IPS DF 6.9 (cell line): ENCODE measurements around the gene NPPB.
"Not testable (repeated sequence)": the region's sequence is repeated elsewhere in the genome, so short reads cannot be mapped to it uniquely, and the experiment has no call there.

Source experiments
- DNase-seq: peaks from one replicate; pipeline ENCODE4 v3.0.0-alpha.2; 2013; ENCODE audit warnings: low read depth, low spot score
- H3K27ac ChIP-seq: one replicate; pipeline ENCODE4 v1.5.1; 2013; ENCODE audit warnings: low read length, control low read depth
- H3K27me3 ChIP-seq: 2 replicates; pipeline ENCODE4 v1.6.1; 2013; ENCODE audit warnings: mild to moderate bottlenecking, low read length; ENCODE audit not compliant: control insufficient read depth, insufficient read depth
- H3K36me3 ChIP-seq: 2 replicates; pipeline ENCODE4 v1.6.1; 2013; ENCODE audit warnings: low read length; ENCODE audit not compliant: control insufficient read depth, insufficient read depth
- H3K4me1 ChIP-seq: 2 replicates; pipeline ENCODE4 v1.6.1; 2013; ENCODE audit warnings: low read length; ENCODE audit not compliant: control insufficient read depth, insufficient read depth
- H3K4me3 ChIP-seq: 2 replicates; pipeline ENCODE4 v1.5.1; 2013; ENCODE audit warnings: mild to moderate bottlenecking, low read length
- H3K9me3 ChIP-seq: 2 replicates; pipeline ENCODE4 v1.6.1; 2013; ENCODE audit warnings: low read length, inconsistent platforms; ENCODE audit not compliant: control insufficient read depth, insufficient read depth
- WGBS: extraction: QIAGEN DNeasy Blood & Tissue Kit; methylation state at CpG from one replicate; pipeline ENCODE4 v1.1.7; 2013; ENCODE audit warnings: mixed read lengths, missing lambda C conversion rate; ENCODE audit not compliant: insufficient read length, insufficient coverage; 5-methylcytosine and 5-hydroxymethylcytosine counted together

NPPB gene

DNA sequence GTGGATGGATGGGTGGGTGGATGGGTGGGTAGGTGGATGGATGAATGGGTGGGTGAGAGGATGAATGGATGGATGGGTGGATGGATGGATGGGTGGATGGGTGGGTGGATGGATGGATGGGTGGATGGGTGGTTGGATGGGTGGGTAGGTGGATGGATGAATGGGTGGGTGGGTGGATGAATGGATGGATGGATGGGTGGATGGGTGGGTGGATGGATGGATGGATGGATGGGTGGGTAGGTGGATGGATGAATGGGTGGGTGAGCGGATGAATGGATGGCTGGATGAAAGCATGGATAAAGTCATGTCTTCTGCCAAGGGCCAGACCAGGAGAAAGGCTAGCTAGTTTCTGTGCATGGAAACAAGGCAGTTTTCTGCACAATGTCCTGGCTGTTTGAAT, 35.8 kb upstream of the NPPB start:
- WGBS, result no CpG with 5 or more reads among the region's 1 CpG
- not testable (repeated sequence) for DNase-seq

DNA sequence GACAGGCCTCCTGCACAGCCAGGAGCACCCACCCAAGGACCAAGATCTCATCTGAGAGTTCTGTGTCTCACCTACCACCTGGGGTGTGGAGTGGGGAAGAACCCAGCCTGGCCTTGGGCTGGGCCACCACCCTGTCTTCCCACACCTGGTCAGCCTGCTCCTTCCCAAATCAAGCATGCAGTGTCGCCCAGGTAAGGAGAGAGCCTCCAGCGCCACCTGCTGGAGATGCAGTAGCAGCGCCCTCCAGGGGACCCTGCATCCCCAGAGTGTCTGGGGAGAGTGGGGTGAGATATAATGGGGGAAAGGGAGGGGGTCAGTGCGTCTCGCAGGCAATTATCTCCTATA, 35.1 kb upstream of the NPPB start:
- no peak for DNase-seq
- no peak overlapping the region for H3K27ac ChIP-seq
- H3K27me3 ChIP-seq, result no peaks in the 10 kb centered on the region
- H3K9me3 ChIP-seq, result no peaks in the 10 kb centered on the region
- H3K36me3 ChIP-seq, result no peaks in the 10 kb centered on the region
- WGBS, result no CpG with 5 or more reads among the region's 5 CpGs
- no peaks in the 10 kb centered on the region for H3K4me1 ChIP-seq
- H3K4me3 ChIP-seq, result no peak overlapping the region

More for the DNA sequence above, 35.8 kb upstream of the NPPB start:
- not testable (repeated sequence) for H3K4me1 ChIP-seq, H3K9me3 ChIP-seq, H3K27me3 ChIP-seq, H3K4me3 ChIP-seq, H3K27ac ChIP-seq, H3K36me3 ChIP-seq

DNA sequence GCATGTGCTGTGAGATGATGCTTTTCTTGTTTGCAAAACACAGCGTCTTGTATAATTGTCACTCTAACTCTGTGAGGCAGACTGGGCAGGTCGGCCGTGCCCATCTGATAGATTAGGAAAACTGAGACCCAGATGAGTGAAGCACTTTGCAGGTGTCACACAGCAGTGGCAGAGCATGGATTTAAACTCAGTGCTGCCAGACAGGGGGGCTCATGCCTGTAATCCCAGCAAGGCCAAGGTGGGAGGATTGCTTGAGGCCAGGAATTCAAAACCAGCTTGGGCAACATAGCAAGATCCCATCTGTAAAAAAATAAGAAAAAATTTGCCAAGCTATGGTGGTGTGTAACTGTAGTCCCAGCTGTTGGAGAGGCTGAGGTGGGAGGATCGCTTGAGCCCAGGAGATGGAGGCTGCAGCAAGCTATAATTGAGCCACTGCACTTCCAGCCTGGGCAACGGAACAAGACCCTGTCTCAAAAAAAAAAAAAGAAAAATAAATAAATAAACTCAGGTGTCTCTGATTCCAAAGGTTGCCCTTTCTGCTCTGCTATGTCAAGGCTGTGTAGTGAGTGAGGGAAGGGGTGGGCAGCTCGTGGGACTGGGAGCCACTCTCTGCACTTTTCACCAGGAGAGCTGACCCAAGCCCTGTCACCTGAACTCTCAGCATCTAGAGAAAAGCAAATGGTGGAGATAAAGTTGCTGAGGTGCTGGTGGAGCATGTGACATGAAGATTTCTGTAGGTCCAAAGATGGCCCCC, 32.9 kb upstream of the NPPB start:
- H3K4me3 ChIP-seq, result no peak overlapping the region
- no CpG with 5 or more reads among the region's 6 CpGs for WGBS
- no peaks in the 10 kb centered on the region for H3K27me3 ChIP-seq
- H3K4me1 ChIP-seq, result no peaks in the 10 kb centered on the region
- no peaks in the 10 kb centered on the region for H3K9me3 ChIP-seq
- no peaks in the 10 kb centered on the region for H3K36me3 ChIP-seq
- H3K27ac ChIP-seq, result no peak overlapping the region
- no peak for DNase-seq

DNA sequence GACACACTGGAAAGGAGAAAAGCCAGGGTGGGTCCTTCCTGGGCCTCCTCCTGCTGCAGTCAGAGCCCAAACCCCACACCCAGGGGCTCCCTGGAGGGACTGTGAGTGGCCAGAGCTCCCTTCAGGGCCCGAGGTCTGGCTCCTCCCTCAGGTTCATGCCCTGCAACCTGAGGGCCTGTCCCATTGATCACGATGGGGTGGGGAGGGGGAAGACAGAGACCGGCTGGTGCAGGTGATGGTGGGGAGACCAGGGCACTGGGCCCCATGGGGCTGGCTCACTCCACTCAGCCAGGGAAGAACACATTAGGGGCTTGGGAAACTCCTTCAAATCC, 30.1 kb upstream of the NPPB start:
- no peaks in the 10 kb centered on the region for H3K4me1 ChIP-seq
- H3K4me3 ChIP-seq, result no peak overlapping the region
- H3K27me3 ChIP-seq, result no peaks in the 10 kb centered on the region
- no peaks in the 10 kb centered on the region for H3K36me3 ChIP-seq
- no peak overlapping the region for H3K27ac ChIP-seq
- no CpG with 5 or more reads among the region's 3 CpGs for WGBS
- no peaks in the 10 kb centered on the region for H3K9me3 ChIP-seq
- no peak for DNase-seq

DNA sequence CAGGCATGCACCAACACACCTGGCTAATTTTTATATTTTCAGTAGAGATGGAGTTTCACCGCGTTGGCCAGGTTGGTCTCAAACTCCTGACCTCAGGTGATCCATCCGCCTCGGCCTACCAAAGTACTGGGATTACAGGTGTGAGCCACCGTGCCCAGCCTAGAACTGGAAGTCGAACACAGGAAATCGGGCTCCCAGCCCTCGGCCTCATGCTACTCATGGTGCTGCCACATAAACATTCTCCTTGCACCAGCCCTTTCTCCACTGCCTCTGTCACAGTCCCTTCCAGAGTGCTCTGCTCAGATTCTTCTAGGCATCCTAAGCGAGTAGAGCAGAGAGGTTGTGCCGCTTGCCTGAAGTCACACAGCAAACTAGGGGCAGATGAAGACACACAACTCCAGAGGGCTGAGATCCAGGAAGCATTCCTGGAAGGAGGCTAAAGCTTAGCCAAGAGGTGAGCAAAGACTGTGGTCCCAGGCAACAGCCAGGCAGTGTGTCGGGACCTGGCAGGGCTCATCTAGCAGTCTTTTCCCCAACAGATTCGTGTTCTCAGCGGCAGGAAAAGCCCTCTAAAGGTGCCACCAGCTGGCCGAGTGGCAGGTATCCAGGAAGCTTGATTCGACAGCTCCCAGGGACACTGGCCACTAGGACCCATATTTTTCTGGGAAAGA, 29.6 kb upstream of the NPPB start:
- no peak overlapping the region for H3K4me3 ChIP-seq
- no peaks in the 10 kb centered on the region for H3K27me3 ChIP-seq
- no peaks in the 10 kb centered on the region for H3K9me3 ChIP-seq
- DNase-seq, result no peak
- no peaks in the 10 kb centered on the region for H3K36me3 ChIP-seq
- no CpG with 5 or more reads among the region's 15 CpGs for WGBS
- H3K4me1 ChIP-seq, result peaks cover 2% of the 10 kb centered on the region
- H3K27ac ChIP-seq, result no peak overlapping the region

DNA sequence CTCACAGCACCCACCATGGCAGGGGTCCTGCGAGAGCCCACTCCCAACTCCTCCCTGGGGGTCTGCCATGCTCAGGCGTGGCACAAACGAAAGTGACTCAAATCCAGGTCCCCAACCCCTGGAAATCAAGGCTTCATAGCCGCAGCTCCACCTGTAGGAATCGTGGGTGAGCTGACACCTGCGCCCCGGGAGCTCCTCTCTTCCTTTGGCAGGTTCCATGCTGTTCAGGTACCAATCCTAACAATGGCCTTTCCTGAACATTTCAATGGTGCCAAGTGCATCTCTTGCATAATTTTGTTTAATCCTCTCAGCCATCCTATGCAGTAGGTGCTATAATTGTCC, 28.9 kb upstream of the NPPB start:
- Histone ChIP-seq H3K4me3 (no peak overlapping the region), H3K27ac (no peak overlapping the region), H3K36me3 (no peaks in the 10 kb centered on the region), H3K27me3 (no peaks in the 10 kb centered on the region), H3K4me1 (peaks cover 6% of the 10 kb centered on the region), H3K9me3 (no peaks in the 10 kb centered on the region)
- WGBS, result no CpG with 5 or more reads among the region's 7 CpGs
- no peak for DNase-seq

DNA sequence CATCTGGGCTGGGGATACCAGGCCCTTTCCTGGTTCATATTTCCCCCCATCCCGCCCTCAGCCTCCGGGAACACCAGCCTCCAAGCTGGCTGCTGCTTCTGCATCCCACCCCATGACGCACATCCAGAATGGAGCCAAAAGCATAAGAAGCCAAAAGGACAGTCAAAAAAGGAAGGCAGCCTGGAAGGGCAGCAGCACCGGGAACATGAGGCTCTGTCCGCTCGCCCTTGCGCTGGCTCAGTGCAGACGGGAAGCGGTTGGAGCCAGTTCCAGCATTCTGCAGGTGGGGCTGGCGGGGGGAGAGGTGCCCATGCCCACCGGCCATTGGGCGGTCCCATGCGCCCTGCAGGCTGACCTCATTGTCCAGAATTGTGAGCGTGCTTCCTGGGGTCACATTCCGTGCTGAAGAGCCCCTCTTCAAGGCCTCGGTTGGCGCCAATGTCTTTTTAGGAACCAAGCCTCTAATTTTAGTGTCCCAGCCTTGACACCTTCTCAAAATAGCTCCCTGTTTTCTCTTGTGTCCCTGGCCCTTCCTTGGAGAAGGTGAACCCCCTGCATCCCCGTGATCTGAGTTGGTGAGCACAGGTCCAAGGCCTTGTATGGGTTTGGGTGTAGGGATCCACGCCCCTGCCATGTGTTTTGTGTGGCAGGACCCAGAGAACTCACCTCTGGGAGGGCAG, 28.4 kb upstream of the NPPB start:
- Histone ChIP-seq H3K27ac (no peak overlapping the region), H3K4me1 (peaks cover 6% of the 10 kb centered on the region), H3K27me3 (no peaks in the 10 kb centered on the region), H3K4me3 (no peak overlapping the region), H3K36me3 (no peaks in the 10 kb centered on the region), H3K9me3 (no peaks in the 10 kb centered on the region)
- DNase-seq, result no peak
- WGBS, result no CpG with 5 or more reads among the region's 19 CpGs

DNA sequence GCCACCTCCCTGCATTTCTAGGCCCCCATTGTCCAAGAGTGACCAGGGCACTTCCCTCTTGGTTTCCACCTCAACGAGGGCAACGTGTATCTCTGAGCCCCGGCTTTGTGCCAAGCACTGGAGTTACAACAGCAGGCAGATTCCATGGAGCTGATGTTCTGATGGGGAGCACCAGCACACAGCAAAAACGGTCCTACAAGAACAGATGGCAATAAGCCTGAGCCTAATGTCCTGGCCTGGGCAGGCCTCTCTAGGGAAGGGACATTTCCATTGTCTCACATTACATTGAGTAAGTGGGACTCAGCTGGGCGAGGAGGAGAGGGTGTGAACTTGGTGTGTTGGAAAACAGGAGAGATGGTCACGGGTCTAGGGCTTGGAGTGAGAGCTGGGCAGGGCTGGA, 27.2 kb upstream of the NPPB start:
- H3K9me3 ChIP-seq, result no peaks in the 10 kb centered on the region
- peaks cover 6% of the 10 kb centered on the region for H3K4me1 ChIP-seq
- H3K4me3 ChIP-seq, result no peak overlapping the region
- no peaks in the 10 kb centered on the region for H3K27me3 ChIP-seq
- no peaks in the 10 kb centered on the region for H3K36me3 ChIP-seq
- H3K27ac ChIP-seq, result no peak overlapping the region
- no peak for DNase-seq
- no CpG with 5 or more reads among the region's 6 CpGs for WGBS

DNA sequence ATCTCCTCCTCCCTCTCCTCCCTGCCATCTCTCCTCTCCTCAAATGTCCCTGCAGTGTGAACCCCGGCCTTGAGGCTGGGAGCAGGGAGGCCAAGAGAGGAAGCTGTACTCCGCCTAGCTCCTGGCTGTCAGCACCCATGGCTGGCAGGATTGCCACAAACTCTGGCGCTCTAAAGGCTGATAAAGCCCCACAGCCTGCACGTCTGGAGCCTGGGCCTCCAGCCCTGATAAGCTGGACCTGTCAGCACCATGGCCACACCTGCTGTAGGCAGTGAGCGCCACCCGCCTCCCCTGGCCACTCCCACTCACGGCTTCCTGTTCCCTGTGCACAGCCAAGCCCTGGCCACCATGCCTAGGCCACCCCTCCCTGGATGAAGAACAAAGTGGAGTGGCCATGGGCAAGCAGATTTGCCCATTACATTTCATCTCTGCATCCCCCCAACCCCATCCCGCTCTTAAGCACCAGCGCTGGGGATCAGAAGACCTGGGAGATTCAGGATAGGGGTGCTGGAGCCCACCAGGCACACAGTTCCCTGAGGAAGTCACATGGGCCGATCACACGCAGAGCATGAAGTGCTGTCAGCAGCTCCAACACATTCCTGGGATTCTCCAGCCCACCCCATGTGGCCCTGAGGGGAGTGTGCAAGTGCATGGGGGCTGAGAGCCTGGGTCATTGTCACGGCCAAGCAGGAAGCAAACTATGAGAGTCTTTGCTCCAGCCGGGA, 24.2 kb upstream of the NPPB start:
- Histone ChIP-seq H3K36me3 (no peaks in the 10 kb centered on the region; the same call in 1 of the 2 replicates), H3K9me3 (no peaks in the 10 kb centered on the region), H3K4me1 (peaks cover 6% of the 10 kb centered on the region), H3K4me3 (no peak overlapping the region), H3K27ac (no peak overlapping the region), H3K27me3 (no peaks in the 10 kb centered on the region)
- WGBS, result no CpG with 5 or more reads among the region's 13 CpGs
- DNase-seq, result no peak

DNA sequence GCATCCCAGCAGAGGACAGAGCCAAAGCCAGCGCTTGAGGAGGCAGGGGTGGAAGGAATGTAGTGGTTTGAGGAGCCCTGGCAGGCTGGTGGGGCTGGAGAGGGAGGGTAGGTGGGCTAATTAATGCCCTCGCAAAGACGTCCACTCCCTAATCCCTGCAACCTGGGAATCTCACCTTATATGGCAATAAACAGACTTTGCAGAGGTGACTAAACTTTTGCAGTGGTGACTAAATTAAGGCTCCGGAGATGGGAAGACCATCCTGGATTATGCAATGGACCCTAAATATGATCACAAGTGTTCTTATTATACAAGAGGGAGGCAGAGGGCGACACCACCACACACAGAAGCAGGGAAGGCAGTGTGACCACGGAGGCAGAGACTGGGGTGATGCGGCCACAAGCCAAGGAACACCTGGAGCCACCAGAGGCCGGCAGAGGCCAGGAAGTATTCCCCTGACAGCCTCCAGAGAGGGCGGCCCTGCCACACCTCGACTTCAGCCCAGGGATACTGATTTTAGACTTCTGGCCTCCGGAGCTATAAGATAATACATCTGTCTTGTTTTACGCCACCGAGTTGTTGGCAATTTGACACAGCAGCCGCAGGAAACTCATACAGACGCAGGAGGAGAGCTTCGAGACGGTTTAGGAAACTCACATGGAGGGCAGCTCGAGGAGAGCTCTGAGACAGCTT, 23.1 kb upstream of the NPPB start:
- no peak overlapping the region for H3K4me3 ChIP-seq
- no peak for DNase-seq
- no peaks in the 10 kb centered on the region for H3K9me3 ChIP-seq
- no CpG with 5 or more reads among the region's 18 CpGs for WGBS
- H3K4me1 ChIP-seq, result peaks cover 6% of the 10 kb centered on the region
- no peaks in the 10 kb centered on the region for H3K27me3 ChIP-seq
- H3K36me3 ChIP-seq, result no peaks in the 10 kb centered on the region; the same call in 1 of the 2 replicates
- no peak overlapping the region for H3K27ac ChIP-seq
